Stimulated activated CD4-positive, alpha-beta T cell treated with anti-CD3 and anti-CD28 coated beads, Interleukin-1b, Interleukin-23, amount 100 ng/mL, for 1 hour (primary cell): ENCODE measurements around the gene MRPL36.

Source experiments
- DNase-seq, 2 donors: peaks; one replicate each; pipeline ENCODE4 v3.0.0-alpha.2; 2020; ENCODE audit warnings: low read depth in 2 of 2

Gene MRPL36

DNA sequence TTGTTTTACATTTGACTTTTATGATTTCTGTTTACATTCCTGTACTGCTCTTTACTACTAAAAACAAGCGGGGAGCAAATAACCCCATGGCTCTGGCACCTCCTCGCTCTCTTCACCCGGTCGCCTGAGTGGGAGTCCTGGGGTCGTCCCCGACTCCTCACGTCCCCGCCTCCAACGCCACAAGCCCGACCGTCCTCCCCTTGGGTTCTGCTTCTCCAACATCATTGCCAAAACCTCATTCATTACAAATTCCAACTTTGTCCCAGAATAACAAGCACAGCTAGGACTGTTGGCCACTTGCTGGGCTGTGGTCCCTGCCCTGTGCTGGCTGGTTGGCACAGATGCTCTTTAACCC, 35.1 kb downstream of the MRPL36 start:
- DNase-seq, result no peak

DNA sequence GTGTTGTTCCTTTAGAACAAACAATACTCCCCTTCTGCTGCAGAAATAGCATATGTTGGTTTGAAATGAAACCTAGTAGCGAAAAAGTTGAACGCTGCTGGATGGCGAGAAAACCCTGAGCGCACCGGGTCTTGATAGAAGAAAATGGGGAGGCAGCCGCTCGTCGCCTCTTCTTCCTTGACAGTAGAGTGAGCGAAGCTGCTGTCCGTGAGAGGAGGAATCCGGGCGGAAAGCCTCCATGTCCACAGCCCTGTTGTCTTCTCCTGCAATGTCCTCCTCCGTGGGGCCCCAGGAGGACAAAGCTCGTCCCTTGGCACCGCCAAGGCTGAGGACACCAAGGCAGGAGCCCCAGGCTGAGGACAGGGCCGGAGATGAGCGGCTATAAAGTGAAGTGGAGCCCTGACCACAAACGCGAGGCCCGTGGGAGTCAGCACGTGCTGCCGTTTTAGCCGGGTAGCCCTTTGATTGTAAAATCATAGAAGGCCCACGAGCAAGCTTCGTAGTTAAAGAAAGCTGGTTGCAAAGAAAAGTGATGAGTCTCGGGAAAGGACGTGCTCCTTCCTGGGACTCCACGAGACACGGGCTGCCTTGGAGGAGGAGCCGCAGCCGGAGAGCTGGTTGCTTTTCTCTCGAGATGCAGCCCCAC, 35.6 kb downstream of the MRPL36 start:
- no peak for DNase-seq

DNA sequence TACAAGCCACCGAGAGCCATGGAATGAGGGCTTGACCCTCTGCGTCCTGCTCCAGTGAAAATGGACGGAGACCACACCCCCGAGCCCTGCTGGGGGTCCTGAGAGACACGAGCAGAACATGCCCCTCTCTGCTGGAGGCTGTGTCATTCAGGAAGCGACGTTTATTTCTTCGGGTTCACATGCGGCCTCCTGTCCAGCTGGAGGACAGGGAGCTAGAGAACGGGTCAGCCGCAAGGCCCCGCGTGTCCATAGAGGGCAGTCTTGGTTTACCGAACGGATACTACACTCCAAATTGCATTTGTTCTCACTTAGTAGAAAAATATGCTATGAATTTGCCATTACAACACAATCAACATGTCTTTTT, 36.1 kb downstream of the MRPL36 start:
- DNase-seq, result no peak

DNA sequence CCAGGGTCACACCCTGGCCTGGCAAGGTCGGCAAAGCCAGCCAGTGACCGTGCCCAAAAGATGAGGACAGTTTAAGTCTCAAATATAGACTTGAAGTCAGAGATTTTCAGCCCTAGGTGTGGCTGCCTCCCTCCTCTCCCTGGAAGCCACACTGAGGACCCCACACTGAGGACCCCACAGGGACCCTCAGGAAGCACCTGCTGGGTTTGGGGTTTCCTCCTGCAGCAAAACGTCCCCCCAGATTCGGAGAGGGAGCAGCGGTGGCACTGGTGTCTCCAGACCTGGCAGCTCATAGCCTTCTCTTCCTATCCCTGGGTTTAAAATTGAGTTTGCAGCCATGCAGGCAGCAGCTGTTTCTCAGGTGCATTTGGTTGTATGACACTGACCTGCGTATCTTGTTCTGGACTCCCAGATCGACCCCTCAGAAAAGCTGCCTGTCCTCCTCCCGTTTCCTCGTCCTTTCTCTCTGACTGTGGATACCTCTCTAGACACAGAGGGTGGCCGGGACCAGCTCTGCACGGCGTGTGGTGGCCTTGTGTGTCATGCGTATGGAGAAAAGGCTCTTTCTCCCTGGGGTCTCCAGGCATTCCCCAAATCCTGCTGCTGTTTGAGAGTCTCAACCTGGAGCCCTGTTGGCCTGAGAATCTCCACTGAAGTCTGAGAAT, 36.6 kb downstream of the MRPL36 start:
- no peak for DNase-seq

DNA sequence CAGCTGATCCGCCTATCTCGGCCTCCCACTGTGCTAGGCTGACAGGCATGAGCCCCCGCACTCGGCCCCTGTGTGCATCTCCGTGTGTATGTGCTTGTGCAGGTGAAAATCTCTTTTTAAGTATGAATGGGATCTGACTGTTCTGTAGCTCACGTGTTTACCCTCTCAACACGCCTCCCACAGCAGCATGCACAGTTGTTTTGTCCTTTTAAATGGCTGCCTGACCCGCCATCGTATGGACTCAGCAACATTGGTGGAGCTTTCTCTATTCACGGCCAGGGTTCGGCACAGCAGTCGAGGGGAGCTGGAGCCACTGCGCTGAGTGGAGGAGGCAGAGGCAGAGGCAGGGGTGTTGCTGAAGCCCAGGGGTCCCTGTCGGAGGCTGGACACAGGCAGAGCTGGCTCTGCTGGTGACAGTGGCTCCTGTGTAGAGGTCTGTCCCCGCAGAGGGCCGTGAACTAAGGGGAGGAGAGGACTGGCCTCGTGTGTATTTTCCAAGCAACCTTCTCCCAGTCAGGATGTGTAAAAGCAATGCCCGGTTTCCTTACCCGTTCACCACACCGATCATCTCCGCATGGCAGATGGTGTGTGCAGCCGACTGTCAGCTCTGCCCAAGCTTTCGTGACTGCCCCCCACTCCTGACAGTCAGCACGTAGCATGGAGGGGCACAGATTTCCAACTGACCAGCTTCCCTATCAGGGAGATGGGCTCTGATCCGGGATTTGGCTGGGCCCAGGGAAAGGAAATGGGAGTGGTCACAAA, 37.3 kb downstream of the MRPL36 start:
- DNase-seq, result no peak

DNA sequence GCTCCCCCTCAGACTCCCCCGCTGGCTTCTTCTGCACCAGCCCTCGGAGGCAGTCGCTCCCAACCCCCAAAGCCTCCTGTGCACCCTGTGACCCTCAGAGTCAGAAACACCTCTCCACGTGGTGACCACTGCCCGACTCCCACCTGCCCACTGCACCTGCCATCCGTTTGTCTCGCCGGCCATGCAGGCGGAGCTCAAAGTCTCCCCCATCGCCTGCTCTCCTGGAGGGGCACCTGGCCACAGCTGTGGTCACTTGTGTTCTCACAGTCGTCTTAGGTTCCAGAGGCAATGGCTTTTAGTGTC, 38.2 kb downstream of the MRPL36 start:
- no peak for DNase-seq

DNA sequence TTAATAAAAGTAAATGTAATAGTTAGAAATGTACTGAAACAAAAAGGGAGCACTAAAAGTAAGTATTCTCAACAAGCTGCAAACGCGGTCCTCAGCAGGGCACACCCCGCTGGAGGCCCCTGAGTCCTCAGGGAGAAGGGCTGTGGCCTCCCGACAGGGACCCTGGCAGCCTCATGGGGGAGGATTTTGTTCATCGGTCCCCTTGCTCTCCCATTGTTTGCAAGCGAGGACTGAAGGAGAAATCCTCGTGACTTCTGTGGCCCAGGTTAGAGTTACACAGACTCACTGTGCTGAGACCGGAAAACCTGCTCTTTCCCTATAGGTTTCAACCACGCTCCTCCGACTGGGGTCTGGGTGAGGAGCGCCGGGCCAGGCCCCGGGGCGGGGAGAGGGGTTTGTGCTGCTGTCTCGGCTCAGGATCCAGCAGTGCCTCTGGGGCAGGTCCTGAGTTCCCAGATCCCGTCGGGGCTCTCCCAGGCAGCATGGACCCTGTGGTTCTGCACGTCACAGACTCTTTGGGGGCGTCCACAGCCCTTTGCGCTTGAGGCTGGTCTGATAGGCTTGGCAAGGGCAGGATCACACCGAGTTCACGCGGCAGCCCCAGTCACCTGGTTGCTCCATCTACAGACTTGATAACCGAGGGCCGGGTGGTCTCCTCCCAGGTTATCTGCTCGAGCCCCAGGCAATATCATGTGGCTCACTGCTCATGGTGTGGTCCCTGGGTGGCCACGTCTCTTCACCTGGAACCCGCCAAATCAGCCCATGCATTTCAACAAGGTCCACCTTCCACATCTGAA, 38.8 kb downstream of the MRPL36 start:
- no peak for DNase-seq

DNA sequence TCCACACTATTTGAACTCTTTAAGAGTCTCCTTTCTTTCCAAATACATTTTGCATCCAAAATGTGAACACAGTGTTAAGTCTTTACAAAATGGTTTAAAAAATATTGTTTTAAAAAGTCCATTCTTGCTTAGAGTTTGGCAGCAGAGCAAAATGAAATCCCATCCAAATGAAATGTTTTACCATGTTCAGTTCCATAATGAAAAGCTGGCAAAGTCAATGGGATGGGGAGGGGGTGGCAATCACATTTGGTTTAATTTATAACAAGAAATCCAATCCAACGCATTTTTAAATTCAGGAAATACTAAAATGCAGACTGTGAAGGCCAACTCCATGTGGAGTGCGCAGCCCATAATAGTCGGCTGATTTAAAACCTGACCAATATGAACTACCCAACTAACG, 39.4 kb downstream of the MRPL36 start:
- DNase-seq, result no peak

DNA sequence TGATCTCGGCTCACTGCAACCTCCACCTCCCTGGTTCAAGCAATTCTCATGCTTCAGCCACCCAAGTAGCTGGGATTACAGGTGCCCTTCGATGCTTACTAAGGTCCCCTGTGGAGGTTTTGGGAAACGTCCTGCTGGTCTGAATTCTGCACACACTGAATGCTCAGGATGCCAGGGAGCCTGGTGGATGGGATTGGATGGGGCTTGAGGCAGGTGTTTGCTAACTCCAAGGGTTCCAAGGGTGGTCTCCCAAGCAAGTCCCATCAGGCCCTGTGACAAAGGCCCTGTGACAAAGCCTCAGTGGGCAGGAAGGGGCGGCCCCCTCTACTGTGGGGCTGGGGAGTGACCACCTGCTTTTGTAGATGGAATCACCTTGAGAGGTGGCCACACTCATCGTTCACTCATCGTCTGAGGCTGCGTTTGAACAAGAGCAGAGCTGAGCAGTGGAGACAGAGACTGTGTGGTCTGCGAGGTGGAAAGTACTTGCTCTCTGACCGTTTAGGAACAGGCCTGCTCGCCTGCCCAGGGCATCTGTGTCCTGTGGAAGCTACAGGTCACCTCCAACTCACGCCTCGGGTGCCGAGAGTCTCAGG, 40.2 kb downstream of the MRPL36 start:
- no peak for DNase-seq

DNA sequence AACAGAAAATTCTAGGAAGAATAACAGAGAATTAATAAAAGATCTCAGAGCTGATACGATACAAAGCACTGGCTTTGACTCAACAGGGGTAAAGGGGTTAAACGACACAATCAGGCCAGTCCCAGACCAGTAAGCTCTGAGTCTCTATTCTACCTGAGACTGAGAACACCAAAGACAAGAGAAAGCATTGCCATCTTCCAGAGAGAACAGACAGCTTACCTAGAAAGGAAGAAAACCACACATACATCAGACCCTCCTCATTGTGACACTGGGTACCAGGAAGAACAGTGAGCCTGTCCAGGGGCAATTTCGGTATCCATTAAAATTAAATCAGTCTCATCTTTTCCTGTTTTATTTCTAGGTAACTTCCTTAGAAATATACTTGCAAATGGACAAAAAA, 41.1 kb downstream of the MRPL36 start:
- DNase-seq, result no peak

DNA sequence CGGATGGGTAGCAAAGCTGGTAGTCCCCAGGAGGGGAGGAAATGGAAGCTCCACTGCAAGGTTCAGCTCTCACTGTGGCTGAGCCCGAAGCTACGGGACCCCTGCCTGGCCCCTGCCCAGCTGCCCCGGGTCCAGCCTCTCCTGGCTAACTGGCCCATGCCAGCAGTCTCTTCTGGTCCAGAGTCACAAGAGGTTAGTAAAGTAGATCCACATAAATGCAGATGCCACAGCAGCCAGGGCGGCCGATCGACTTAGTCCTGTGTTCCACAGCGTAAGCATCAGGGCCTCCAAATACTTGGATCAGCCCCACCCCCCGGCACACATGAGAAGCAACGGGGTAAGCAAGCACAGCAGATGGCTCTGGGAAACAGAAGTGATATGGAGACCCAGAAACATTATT, 42.1 kb downstream of the MRPL36 start:
- no peak for DNase-seq

DNA sequence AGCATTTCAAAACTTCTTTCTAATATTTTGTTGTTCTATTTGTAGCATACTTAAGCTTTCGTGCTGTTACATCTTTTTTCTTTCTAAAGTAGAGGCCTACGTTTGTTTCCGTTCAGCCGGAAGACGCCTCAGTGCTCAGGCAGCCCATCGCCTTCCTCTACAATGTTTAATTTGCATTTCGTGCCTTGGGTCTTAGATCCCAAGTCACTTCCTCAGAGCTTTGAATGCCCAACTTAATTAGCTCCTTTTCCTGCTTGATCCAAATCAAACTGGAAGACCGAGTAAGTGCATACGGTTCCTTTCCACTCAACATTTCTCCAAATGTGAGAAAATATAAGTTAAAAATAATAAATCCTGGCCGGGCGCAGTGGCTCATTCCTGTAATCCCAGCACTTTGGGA, 43.2 kb downstream of the MRPL36 start:
- no peak for DNase-seq

DNA sequence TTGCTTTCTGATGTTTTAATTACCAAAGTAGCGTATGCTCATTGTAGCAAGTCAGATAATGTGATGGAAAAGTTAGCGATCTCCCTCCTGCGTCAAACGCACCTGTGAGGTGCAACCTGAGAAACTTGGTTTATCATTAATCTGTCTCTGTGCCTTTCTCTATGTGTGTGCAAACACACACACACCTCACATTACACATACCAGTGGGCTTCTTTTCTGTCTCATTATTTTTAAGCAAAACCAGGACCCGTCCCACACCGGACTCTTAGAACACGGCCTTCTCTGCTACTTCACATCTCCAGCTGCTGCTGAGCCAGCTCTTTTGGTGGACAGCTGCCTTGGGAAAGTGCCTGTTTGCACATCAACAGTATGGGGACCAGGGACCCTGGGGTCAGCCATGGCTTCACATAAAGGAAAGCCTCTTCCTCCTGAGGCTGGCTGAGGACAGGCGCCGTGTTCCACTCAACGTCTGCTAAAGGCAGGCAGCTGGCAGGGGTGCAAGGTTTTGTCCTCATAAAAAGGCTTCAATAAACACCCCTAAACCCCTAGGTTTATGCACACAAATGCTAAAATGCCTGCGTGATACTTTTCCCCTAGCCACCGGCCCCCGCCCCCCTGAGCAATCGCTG, 44.2 kb downstream of the MRPL36 start:
- no peak for DNase-seq

DNA sequence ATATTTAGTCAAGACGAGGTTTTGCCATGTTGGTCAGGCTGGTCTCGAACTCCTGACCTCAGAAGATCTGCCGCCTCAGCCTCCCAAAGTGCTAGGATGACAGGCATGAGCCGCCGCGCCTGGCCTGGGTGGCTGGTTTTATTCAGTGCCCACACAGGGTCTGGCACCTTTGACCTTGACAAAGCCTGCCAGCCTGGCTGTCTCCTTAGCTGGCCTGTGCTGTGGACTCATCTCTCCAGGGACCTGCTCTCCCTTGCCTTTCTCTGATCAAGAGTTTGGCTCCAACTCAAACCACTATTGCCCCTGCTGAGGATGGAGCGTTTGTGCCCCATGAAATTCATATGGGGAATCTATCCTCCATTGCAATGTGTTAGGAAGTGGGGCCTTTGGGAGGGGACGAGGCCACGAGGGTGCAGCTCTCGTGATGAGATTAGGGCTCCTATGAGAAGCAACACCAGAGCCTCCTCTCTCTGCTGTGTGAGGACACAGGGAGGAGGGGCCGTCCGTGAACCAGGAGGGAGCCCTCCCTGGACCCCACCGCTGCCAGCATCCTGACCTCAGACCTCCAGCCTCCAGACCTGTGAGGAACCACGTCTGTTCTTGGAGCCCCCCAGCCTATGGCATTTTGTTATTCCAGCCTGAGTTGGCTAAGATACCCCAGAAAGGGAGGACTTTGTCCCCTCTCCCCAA, 45.0 kb downstream of the MRPL36 start:
- DNase-seq, result no peak

DNA sequence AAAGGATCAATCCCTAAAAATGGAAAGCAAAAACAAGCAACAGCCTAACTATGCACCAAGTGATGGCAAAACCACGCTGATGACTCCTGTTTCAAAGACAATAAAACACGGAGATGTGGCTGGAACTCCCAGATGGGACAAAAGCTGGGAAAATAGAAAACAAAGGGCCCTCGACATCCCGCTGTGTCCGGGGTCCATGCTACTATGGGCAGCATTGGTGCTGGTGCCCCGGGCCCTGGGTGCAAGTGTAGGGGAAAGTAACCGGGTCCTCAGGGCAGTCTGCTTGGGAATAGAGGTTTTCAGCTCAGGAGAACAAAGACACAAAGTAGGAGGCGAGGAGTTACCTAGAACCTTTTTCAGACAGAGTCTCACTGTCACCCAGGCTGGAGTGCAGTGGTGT, 46.1 kb downstream of the MRPL36 start:
- DNase-seq, result no peak

DNA sequence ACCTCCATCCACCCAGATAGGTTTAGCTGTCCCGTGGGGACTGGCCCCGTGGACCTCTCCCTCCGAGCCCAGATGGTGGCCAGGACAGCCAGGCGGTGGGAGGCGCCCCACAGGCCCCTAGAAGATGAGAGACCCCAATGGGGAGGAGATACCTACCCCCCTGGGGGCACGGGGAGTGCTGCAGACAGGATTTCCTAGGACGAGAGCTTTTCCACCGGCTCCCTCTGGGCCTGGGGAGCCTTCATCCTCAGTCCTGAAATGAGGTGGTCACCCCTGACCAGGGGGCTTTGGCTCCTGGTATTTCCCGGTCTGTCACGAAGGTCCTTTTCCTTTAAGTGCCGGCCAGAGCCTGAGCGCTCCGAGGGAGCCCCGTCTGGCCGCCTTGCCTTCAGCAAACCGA, 46.8 kb downstream of the MRPL36 start:
- DNase-seq, result no peak

DNA sequence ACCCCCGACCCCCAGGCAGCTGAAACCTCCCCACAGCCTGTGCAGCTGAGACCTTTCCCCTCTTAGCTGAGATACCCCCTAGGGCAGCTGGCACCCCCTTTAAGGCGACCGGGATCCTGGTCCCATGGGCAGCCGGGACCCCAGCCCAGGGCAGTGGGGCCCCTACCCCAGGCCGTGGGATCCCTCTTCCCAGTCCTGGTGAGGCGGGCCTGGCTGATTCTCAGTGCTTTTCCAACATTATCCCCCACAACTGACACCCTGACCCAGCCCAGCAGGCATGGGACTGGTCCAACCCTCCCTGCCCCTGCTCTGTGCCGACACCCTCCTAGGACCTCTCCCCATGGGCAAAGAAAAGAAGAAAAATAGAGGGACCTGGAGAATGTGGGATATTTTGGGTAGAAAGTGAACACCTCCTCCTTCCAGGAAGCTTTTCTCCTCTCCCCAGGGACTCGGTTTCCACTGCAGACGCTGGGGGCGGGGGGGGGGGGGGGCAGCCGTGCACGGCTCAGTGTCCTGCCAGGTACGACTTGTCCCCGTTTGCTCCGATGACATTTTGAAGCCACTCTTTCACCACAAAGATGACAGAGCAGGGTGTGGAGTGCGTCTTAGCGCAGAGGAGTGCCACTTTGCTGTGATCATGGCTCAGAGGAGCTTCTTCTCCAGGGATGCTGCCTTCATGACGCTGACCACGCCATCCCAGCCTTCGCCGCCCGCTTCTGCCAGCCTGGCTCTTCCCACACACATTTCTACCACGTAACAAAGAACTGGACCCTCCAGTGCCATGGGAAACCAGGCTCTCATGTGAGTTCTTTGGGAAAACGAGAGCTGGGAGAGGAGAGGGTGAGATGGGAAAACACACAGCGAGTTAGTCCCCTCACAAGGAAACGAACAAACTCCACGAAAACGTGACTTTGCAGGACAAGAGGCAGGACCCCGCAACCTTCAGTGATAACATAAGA, 47.5 kb downstream of the MRPL36 start:
- DNase-seq, result no peak

DNA sequence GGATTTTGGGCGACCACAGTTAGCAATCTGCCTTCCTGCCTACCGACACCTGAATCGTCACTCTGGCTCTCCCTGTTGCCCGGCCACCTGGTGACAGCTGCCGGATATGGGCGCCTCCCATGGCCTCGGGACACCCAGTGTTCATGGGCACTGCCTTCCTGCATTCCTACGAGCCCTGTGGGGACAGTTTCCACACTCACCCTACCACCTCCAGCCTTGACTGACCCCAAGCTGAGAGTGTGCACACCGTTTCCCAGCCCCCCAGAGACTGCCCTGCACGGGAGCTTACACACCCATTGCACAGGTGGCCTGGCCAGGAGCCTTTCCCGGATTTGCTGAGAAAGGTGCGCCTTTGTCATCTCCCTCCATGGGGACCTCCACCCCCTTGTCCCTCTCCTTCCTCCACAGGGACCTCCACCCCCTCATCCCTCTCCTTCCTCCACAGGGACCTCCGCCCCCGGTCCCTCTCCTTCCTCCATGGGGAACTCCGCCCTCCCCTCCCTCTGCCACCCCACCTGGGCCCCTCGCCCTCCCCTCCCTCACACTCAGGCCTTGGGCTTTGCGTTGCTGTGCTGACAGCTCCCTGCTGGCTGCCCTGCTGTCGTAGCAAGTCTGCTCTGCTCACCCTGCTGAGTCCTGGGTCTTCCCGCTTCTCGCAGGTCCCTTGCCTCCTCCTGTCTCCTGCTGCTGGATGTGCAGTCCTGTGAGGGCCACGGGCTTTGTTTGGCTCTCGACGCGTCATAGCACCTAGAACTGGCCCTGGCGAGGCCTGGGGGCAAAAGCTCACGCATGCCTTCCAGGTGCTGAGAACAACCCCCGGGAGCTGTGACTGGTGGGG, 48.4 kb downstream of the MRPL36 start:
- no peak for DNase-seq

DNA sequence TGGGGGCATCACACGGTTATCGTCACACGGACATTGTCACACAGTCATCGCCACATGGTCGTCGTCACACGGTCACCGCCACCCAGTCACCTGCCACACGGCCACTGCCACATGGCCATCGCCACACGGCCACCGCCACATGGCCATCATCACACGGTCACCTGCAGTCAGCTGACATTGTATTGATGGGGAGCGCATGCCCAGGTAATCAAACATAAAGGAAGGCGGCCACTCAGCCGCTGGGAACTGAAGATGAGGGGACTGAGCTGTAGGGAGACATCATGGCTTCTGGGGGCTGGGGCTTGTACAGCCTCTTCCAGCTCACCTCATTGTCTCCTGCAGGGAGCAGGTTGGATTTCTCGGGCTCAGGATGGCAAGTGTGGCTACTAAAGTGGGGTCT, 49.2 kb downstream of the MRPL36 start:
- DNase-seq, result no peak
